GM19240 (cell line): ENCODE measurements around the gene IQSEC1.

Experiments used
- DNase-seq: peaks from one replicate; pipeline ENCODE4 v3.0.0; 2011; ENCODE audit warnings: low spot score; ENCODE audit not compliant: insufficient read length

IQSEC1 gene

DNA sequence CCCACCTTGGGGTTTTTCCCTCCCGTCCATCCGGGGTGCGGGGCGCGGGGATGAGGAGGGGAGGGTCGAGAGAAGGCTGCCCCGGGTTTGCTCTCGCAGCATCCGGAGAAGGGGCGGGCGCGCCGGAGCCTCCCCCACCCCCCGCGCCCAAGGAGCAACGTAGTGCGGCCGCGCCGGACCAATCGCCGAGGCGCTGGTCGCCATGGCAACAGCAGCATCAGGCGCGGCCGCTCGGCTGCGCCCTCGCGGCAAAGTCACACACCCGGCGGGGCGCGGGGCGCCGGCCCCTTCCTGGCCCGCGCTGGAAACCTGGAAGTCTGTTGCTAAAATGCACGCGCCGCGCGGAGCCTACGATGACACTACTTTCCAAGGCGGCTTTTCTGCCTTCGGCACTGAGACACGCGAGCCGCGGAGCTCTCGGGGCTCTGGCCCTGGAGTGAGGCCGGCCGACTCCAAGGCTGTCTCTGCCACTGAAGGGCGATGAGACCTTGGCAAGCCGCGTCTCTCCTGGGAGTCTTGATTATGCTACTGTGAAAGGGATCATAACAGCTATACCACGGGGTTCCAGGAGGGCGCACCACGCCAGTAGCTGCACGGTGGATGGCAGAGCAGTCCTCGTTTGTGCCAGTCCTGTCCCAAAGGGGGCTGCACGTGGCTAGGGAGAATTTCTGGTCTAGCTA lies at the start of gene IQSEC1:
IQSEC1 (minus strand) TSS at position 104 of the 680 bp plus-strand sequence. CDS start 415 bp downstream, outside the sequence.
- DNase-seq = peak; percentile 79

- no peak for DNase-seq
Observed at GRCh38 chr3:13122081-13123012, 49.1 kb upstream of the IQSEC1 start.

DNA sequence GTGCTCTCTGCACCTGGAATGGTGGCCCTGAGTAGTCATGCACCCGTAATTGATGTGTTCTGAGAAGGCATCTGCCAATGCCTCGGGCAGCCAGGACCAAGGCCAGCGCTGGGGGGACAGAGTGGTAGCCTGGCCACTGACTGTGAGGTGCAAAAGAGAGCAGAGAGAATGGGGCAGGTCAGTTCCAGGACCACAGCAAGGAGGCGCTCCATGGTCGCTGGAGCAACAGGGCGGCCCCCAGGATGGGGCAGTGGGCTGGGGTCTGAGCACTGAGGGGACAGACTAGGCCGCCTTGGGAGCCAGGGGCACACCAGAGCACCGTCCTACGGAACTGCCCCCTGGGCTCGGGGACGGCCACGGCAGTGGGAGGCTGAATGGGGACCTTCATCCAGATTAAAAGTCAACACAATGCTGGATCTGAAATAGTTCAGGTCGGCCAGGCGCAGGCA lies 48.3 kb upstream of the IQSEC1 start:
- DNase-seq = no peak

GRCh38 chr3:13120928-13121552 lies 47.8 kb upstream of the IQSEC1 start:
- DNase-seq = no peak

DNA sequence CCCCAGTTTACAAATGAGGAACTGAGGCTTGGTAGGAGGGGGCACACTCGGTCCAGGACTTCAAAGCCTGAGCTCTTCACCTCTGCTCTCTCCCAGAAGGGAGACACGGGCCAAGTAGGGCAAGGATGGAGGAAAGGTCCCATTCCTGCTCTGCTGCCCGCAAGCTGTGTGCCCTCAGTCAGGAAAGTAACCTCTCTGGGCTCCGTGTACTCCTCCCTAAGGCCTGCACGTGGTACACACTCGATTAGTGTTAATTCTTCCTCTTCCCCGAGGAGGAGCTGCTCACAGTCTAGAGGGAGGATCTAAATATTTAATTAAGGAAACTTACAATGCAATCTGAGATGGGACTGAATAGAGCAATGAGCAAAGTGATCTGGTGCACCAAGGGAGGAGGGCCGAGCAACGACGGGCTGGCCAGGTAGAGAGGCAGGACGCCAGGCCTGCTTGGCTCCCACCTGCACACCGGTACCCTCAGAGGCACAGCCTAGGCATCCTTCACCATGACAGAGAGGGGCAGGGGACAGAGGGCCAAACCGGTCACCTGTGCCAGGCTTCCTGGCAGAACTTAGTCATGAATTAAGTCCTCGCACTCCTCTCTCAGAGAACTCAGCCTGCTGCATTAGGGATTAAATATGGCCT lies 47.2 kb upstream of the IQSEC1 start:
- DNase-seq = no peak

GRCh38 chr3:13119471-13120220 lies 46.4 kb upstream of the IQSEC1 start:
- no peak for DNase-seq

DNA sequence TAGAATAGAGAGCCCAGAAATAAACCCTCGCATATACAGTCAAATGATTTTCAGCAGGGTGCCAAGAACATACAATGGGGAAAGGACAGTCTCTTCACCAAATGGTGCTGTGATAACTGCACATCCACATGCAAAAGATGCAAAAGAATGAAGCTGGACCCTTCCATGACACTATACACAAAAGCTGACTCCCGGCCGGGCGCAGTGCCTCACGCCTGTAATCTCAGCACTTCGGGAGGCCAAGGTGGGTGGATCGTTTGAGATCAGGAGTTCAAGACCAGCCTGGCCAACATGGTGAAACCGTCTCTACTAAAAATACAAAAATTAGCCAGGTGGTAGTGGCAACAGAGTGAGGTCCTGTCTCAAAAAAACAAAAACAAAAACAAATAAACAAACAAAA lies 43.2 kb upstream of the IQSEC1 start:
- DNase-seq = no peak

DNA sequence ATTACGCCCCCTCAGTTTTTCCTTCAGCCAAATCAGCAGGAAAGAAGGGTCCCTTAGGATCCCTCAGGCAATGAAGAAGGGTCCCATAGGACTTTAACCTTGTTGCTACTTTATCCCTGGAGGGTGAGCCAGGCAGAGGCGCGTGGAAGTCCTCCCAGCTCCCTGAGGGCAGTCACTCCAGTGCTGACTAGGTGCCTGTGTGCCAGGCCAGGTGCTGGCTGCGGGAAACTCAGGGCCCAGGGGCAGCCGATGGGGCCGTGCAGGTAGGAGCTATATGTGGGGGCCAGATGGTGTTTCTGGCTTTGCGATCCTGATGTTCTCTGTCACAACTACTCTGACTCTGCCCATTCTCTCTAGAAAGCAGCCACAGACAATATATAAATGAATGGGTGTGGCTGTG lies 42.8 kb upstream of the IQSEC1 start:
- no peak for DNase-seq

- DNase-seq = no peak
Observed at GRCh38 chr3:13115576-13115910, 42.3 kb upstream of the IQSEC1 start.

DNA sequence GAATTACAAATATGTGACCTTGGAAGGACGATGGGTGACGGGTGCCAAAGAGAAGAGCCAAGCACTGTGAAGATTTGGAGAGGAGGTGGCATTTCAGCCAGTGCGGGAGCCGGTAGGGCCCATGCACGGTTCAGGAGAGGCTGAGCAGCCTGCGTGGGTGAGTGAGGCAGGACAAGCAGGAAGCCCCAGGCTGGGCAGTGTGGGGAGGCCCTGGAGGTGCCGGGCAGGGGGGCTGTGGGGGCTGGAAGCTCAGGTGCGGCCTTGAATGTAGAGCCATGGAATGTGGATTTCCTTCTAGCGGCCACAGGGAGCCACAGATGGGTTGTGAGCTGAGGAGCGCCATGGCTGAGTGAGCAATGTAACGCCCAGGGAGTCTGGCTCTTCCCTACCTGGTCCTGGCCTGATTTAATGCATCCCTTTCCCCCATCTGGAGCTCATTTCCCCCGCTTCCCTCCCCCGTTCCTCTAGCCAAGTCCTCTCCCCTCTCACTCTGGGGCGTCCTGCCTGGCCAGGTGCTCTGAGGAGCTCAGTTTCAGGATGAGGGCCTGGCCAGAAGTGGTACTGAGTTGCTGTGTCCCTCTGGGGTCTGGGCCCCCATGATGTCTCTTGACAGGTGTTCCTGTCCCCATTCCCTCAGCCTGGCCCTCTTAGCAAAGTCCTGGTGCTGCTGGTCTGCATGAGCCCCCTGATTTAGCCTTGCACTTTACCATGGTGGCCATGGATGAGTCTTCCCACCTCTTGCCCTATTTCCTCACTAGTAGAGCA lies 41.8 kb upstream of the IQSEC1 start:
- no peak for DNase-seq

- DNase-seq = no peak
Observed at GRCh38 chr3:13113346-13114330, 40.4 kb upstream of the IQSEC1 start.

- no peak for DNase-seq
Observed at GRCh38 chr3:13112521-13113345, 39.5 kb upstream of the IQSEC1 start.

DNA sequence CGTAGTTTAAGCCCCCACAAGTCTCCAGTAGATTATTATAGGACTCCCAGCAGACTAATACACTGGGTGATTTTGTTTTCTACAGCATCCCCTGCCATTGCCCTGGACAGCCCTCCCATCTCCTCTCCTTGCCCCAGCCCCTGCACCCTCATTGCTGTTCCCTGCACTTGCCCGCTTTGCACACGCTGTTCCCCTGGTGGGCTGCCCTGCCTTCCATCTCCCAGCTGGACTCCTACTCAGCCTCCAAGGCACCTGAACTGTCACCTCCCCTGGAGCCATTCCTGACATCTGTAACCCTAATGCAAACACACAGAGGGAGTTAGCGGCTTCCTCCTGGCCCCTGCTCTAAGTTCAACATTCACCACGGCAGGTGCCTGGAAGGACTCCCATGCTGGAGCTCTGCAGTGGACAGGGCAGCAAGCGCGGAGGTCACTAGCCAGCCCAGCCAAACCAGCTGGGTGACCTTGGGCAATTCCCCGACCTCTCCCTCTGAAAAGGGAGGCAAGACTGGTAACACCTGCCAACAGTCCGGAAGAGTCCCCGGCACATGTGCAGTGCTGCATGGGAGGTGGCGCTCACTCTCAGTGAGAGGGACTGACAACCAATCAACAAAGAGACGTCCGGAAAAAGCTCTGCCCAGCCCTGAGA lies 38.8 kb upstream of the IQSEC1 start:
- DNase-seq = no peak

DNA sequence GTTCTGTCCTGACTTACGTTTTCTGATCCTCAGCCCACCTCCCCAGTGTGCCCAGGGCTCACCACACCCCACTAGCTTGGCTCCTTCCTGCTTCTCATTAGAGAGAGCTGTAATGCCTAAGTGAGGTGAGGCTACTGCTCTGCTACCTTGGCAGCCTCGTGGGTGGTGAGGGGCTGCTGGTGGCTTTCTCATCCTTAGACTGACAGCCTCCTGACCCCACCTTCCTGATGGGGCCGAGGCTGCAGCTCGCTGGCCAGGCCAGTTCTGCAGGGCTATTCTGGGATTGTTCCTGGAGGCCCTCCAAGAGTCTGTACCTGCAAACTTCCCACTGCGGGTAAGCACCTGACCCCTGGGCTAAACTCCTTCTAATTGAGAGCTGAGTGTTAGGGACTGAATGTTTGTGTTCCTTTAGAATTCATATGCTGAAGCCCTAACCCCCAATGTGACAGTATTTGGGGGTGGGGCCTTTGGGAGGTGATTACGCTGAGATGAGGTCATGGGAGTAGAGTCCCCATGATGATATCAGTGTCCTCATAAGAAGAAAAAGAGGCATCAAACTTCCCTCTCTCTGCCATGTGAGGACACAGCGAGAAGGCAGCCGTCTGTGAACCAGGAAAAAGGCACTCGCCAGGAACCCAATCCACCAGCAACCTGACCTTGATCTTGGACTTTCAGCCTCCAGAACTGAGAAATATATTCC lies 38.1 kb upstream of the IQSEC1 start:
- DNase-seq = no peak

- DNase-seq = peak; percentile 52
Observed at GRCh38 chr3:13110678-13111116, 37.5 kb upstream of the IQSEC1 start.

- no peak for DNase-seq
Observed at GRCh38 chr3:13109516-13109915, 36.3 kb upstream of the IQSEC1 start.

DNA sequence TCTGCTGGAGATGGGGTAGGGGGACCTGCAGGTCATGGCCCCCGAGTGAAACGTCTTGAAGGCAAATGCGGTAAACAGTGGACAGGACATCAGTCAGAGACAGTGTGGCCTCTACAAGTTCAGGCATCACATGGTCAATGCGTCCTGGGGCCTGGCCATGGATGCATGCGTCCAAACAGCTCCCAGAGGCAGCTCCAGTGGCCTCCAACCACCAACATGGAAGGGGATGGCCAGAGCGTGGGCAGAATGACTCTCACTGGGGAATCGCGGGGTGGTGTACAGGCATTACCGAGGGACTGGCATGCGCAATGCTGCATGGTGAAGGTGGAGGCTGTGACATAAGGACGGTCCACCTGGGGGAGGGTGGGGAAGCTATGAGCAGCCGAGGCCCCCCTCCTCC lies 35.6 kb upstream of the IQSEC1 start:
- DNase-seq = no peak
